Kidney epithelial cell (primary cell): Measurements from ENCODE around the gene TSR3. TPM values are rescaled to one million over a fixed set of nuclear protein-coding genes. Genes with fewer than 3 reads are reported as not detected.

Experiments used
- DNase-seq: peaks from one replicate; pipeline ENCODE4 v3.0.0-alpha.2; 2010; ENCODE audit warnings: low read depth
- H3K27me3 ChIP-seq: 2 replicates; pipeline ENCODE4 v1.6.0; 2011; ENCODE audit warnings: low read length; ENCODE audit not compliant: control insufficient read depth, insufficient read depth
- H3K36me3 ChIP-seq: 2 replicates; pipeline ENCODE4 v1.5.1; 2011; ENCODE audit warnings: low read length; ENCODE audit not compliant: control insufficient read depth, insufficient read depth
- H3K4me3 ChIP-seq: 2 replicates; pipeline ENCODE4 v1.5.1; 2011; ENCODE audit warnings: low read depth, mild to moderate bottlenecking, control low read depth, low read length
- total RNA-seq: library from RNA; depleted of rRNA; stranded (reverse); fragments of >200 nt; gene quantifications from 2 replicates; pipeline ENCODE4 v1.2.3, GENCODE V29; 2015
- TF ChIP-seq, protein P1 (sequence below): IDR thresholded peaks from 2 replicates; pipeline ENCODE4 v1.5.1; 2011; ENCODE audit warnings: mild to moderate bottlenecking, moderate library complexity, low read length, control low read depth, inconsistent platforms; ENCODE audit not compliant: insufficient read depth, poor library complexity, severe bottlenecking

TSR3 gene
- total RNA-seq, 1 donor from 2014 or later, result 138 TPM

DNA sequence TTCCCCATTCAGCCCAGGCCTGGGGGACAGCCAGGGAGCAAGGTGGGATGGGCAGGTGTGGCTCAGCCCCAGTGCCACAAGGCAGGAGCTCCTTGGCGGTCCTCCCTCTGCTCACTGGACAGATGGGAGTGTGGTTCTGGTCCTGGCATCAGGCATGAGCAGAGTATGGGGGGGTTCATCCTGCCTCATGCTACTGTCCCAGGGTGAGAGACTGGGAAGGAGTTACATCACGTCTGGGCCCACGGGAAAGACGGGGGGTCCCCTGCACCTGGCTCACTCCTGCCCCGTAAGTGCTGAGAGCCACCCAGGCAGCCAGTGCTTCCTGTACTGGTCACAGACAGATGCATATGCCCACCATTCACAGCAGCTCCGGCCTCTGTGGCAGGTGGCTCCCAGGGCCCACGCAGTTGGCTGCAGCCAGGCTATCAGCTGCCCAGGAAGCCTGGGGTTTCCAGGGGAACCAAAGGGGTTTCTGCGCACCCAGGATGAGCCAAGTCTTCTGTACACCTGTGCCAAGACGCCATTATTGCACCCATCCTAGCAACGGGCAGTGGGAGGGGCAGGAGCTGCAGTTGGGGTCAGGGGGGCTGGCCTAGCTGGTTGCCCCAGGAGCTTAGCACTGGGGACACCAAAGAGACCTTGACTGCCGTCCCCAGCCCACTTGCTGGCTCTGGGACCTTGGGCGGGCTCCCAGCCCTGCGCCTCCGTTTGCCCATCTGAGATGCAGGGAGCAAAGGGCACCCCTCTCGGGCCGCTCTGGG lies 16.3 kb downstream of the TSR3 start:
- Histone ChIP-seq H3K27me3 (peaks cover 77% of the 10 kb centered on the region), H3K4me3 (no peak overlapping the region), H3K36me3 (no peaks in the 10 kb centered on the region)
- no peak for DNase-seq
- TF ChIP-seq, protein P1, sequence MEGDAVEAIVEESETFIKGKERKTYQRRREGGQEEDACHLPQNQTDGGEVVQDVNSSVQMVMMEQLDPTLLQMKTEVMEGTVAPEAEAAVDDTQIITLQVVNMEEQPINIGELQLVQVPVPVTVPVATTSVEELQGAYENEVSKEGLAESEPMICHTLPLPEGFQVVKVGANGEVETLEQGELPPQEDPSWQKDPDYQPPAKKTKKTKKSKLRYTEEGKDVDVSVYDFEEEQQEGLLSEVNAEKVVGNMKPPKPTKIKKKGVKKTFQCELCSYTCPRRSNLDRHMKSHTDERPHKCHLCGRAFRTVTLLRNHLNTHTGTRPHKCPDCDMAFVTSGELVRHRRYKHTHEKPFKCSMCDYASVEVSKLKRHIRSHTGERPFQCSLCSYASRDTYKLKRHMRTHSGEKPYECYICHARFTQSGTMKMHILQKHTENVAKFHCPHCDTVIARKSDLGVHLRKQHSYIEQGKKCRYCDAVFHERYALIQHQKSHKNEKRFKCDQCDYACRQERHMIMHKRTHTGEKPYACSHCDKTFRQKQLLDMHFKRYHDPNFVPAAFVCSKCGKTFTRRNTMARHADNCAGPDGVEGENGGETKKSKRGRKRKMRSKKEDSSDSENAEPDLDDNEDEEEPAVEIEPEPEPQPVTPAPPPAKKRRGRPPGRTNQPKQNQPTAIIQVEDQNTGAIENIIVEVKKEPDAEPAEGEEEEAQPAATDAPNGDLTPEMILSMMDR, result no peak

DNA sequence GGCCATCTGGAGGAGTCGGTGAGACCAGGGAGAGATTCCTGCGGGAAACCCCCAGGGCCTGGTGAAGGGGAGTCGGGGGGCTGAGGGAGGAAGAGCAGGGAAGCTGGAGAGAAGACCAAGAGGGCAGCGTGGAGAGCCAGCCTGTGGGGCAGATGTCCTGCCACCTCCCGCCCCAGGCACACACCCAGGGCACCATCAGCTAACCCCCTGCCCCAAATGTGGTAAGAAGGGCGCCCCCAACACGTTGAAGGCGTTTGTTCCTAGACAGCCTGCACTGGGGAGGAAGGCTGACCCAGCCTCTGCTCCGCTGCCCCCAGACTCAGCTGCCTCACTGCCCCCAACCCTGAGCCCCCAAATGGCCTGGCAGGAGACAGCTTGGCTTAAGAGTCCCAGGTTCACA lies 16.9 kb downstream of the TSR3 start:
- DNase-seq, result no peak
- Histone ChIP-seq H3K27me3 (peaks cover 78% of the 10 kb centered on the region), H3K4me3 (no peak overlapping the region), H3K36me3 (no peaks in the 10 kb centered on the region)
- TF ChIP-seq, protein P1, result no peak

DNA sequence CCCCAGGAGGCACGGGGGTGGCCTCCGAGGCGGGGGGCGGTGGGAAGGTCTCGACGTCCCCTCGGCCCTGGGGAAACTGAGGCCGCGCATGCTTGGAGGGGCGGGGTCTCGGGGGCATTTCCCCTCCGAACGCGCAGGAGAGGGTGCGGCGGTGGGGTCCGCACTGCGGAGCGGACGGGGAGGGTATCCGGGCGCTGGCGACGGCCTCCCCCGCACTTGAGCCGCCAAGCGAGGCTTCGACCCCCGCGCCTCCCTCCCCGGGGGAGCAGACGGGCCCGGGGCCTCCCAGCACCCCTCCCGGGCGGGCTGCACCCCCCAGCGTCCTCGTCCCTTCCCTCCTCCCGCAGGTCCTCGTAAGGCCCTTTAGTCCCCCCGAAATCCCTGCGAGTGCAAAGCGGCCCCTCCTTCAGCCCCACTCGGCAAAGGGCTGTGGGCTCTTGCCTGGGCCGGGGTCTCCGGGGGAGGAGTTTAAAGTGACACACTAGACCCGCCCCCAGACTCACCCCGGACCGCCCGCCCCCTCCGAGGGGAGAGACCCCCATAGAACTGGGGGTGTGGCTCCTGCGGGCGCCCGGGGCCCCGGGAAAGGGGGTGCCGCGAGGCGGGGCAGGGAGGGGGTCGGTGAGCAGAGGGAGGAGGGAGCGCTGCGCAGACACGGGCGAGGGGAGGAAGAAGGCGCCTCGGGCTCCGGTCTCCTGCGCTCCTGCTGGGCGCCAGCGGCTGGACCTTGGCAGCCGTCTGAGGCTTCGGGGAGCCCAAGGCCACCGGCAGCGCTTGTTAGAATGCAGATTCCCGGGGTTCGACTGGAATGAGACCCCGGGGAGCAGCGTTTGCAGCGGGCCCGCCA lies 17.6 kb downstream of the TSR3 start:
- Histone ChIP-seq H3K4me3 (no peak overlapping the region), H3K27me3 (peaks cover 78% of the 10 kb centered on the region), H3K36me3 (no peaks in the 10 kb centered on the region)
- DNase-seq, result no peak
- TF ChIP-seq, protein P1, result no peak

DNA sequence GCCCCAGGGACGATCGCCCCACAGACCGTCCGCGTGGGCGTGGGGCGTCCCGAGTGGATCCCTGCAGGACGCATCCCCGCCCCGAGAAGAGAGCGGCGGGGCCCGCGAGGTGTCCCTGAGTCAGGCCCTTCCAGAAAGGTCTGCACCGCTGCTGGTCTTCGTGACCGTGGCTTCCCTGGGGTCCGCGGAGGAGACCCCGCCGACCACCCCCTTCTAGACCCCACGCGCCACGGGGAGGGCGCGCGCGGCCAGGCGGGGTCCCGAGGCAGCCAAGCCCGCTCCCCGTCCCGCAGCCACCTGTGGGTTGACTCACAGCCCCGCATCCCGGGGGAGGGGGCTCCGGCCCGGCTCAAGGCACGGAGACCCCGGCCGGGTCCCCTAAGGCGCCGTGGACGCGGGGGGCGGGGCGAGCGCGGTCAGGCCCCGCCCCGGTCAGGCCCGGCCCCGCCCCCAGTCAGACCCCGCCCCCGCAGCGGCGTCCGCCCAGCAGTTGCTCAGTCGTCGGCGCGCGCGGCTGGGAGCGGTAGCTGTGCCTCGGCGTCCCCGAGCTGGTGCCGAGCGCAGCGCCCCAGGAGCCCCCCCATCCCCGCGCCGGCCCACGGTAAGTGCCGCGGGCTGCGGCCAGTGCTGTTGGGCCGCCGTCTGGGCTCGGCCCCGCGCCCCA lies 18.4 kb downstream of the TSR3 start, which contains the start of gene BAIAP3:
Gene BAIAP3 (plus strand): TSS at position 497 of the 664 bp plus-strand sequence. CDS start 4,905 bp downstream, outside the sequence.
- TF ChIP-seq, protein P1, result no peak
- no peak within 1 kb of the TSS for H3K4me3 ChIP-seq
- H3K27me3 ChIP-seq, result peaks cover 70% of the 10 kb centered on the region
- DNase-seq, result no peak
- H3K36me3 ChIP-seq, result no peaks in the 10 kb centered on the region

DNA sequence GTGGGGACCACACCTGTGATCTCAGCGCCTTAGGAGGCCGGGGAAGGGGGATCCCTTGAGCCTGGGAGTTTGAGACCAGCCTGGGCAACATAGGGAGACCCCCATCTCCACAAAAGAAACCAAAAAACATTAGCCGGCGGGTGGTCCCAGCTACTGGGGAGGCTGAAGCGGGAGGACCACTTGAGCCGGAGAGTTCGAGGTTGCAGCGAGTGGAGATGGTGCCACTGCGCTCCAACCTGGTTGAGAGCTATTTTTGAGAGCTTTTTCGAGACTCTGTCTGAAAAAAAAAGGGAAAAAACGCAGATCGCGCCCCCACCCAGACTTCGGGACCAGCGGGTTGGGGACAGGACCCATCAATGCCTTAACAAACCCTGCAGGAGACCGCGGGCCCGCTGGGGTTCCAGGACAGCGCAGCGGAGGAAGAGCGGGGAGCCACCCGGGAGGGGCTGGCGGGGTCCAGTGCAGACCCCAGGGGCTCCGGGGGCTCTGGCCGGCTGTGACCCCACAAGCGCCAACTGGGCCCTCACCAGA lies 19.0 kb downstream of the TSR3 start:
- H3K27me3 ChIP-seq, result peaks cover 67% of the 10 kb centered on the region
- H3K36me3 ChIP-seq, result no peaks in the 10 kb centered on the region
- no peak for DNase-seq
- H3K4me3 ChIP-seq, result no peak overlapping the region
- TF ChIP-seq, protein P1, result no peak
